Activated B cell treated with CpG ODN at 0.5 μM for 24 hours (primary cell): Measurements from ENCODE around the gene MKNK1. TPM values are rescaled to one million over a fixed set of nuclear protein-coding genes. Genes with fewer than 3 reads are reported as not detected.

Experiments used
- ATAC-seq: fragments of 200-7000 bp; cut with Tn5 transposase; one replicate; pipeline ENCODE4 v1.10.0; 2021; ENCODE audit warnings: low read depth, mild to moderate bottlenecking, moderate library complexity
- CTCF ChIA-PET: fragments of 350-600 bp; sonication (Branson Sonifier 250); formaldehyde crosslinking; loops from one replicate; lab custom pipeline; 2021; ENCODE audit warnings: antibody characterized with exemption; lab: Charles Lee
- POLR2A ChIA-PET: fragments of 350-600 bp; sonication (Branson Sonifier 250); formaldehyde crosslinking; loops from one replicate; lab custom pipeline; 2021; ENCODE audit warnings: antibody characterized with exemption; lab: Charles Lee
- DNase-seq: peaks from one replicate; pipeline ENCODE4 v3.0.0; 2022
- H3K27ac Mint-ChIP-seq: one replicate; pipeline ENCODE4 v1.8.0; 2020; ENCODE audit warnings: mixed read lengths
- H3K27me3 Mint-ChIP-seq: one replicate; pipeline ENCODE4 v1.8.0; 2021; ENCODE audit warnings: mixed read lengths
- H3K36me3 Mint-ChIP-seq: one replicate; pipeline ENCODE4 v1.8.0; 2021; ENCODE audit warnings: low read depth, mixed read lengths
- H3K4me1 Mint-ChIP-seq: one replicate; pipeline ENCODE4 v1.8.0; 2021; ENCODE audit warnings: mixed read lengths
- H3K4me3 Mint-ChIP-seq: one replicate; pipeline ENCODE4 v1.8.0; 2020; ENCODE audit warnings: mild to moderate bottlenecking, mixed read lengths
- H3K9me3 Mint-ChIP-seq: one replicate; pipeline ENCODE4 v1.8.0; 2020; ENCODE audit warnings: mixed read lengths
- intact Hi-C: fragments of 100-400 bp; cut with micrococcal nuclease; formaldehyde crosslinking; loops from one replicate; pipeline ENCODE4 v1.15.1; 2024
- total RNA-seq: library from RNA; stranded (reverse); gene quantifications from 2 replicates; pipeline ENCODE4 v1.2.3, GENCODE V29; 2022
- TF ChIP-seq, protein P1 (sequence below): fragments of 200-600 bp; IDR thresholded peaks from one replicate; pipeline ENCODE4 v1.8.0; 2022; ENCODE audit warnings: antibody characterized with exemption, mild to moderate bottlenecking

The MKNK1 gene
- total RNA-seq, 1 donor from 2014 or later, result 45.0 TPM

DNA sequence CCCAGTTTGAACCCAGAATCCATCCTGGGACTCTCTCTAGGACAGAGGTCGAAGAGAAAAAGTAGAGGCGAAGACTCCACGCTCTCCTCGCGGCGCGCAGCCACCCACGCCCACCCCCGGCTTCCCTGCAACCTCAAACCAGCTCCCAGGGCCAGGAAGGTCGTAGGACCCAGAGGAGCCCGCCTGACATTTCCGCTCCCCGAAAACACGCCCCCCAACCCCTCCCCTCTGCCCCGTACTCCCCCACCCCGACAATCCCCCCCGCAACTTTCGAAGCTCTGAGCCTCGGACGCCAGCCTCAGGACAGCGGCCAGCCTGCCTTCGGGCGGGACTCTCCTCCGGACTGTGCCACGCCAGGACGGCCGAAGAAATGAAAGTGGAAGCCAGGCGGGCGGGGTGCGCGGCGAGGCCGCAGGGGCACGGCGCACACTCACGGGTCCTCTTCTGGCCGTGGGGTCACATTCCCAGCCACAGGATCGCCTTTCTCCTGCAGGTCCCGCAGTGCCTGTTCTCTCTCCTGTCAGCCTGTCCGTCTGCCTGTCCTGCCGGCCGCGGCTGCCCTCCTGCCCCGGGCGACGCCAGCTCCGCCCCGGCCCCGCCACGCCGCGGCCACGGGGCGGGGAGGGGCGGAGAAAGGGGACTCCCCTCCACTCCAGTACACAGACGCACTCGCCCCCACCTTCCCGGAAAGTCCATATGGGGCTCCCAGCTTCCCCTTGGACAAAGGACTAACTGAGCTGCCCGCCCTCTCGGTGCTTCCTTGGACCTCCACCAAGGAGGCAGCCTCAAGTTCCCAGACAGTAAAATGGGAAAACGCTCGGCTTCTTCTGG is 12.4 kb upstream of the MKNK1 start, which contains the start of gene MOB3C:
Gene MOB3C (minus strand): TSS at position 535 of the 831 bp plus-strand sequence. CDS start 3,490 bp downstream, outside the sequence.
- H3K27ac Mint-ChIP-seq, result peak within 1 kb of the TSS; percentile 87
- no peaks in the 10 kb centered on the region for H3K9me3 Mint-ChIP-seq
- no peaks in the 10 kb centered on the region for H3K27me3 Mint-ChIP-seq
- peak; percentile 62 for DNase-seq
- H3K4me1 Mint-ChIP-seq, result peaks cover 64% of the 10 kb centered on the region
- ATAC-seq, result peak; percentile 89
- H3K4me3 Mint-ChIP-seq, result peak within 1 kb of the TSS; percentile 92
- TF ChIP-seq, protein P1, sequence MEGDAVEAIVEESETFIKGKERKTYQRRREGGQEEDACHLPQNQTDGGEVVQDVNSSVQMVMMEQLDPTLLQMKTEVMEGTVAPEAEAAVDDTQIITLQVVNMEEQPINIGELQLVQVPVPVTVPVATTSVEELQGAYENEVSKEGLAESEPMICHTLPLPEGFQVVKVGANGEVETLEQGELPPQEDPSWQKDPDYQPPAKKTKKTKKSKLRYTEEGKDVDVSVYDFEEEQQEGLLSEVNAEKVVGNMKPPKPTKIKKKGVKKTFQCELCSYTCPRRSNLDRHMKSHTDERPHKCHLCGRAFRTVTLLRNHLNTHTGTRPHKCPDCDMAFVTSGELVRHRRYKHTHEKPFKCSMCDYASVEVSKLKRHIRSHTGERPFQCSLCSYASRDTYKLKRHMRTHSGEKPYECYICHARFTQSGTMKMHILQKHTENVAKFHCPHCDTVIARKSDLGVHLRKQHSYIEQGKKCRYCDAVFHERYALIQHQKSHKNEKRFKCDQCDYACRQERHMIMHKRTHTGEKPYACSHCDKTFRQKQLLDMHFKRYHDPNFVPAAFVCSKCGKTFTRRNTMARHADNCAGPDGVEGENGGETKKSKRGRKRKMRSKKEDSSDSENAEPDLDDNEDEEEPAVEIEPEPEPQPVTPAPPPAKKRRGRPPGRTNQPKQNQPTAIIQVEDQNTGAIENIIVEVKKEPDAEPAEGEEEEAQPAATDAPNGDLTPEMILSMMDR, result no peak
- ChIA-PET CTCF (interaction anchor here (1.1 kb wide), 1 partner anchor 12 kb away, joined by 3 read pairs; the partner anchor contains the start of gene MKNK1), POLR2A (interaction anchor here (0.6 to 7.5 kb wide), 3 partner anchors 12 to 413 kb away, joined by 3 to 108 read pairs (median 5); partner anchors contain the start of genes EFCAB14, LURAP1 and MKNK1)
- intact Hi-C loops, result loop anchor here (1.0 to 10.0 kb wide), 4 partner anchors 12 to 312 kb away; partner anchors contain the start of genes ATPAF1, EFCAB14, LRRC41 and MKNK1
- H3K36me3 Mint-ChIP-seq, result peaks cover 6% of the 10 kb centered on the region

DNA sequence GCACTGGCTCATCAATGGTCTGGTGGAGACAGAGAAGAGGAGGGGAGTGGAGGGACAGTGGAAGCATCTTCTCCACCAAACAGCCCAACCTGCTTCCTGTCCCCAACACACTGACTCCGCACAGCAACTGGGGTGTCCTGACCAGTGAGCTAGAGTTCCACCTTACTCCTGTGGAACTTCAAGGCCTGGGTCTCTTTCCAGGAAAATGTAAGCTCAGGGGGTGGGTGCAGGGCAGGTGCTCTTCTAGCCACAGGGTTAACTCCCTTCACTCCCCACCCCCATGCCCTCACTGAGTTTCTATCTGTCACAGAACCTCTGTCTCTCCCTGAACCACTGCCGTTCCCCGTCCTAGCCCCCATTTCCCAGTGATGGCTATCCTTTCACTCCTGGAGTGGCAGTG is 11.7 kb upstream of the MKNK1 start:
- Mint-ChIP-seq H3K4me3 (peak overlapping the region; percentile 92), H3K9me3 (no peaks in the 10 kb centered on the region), H3K27ac (peak overlapping the region; percentile 78), H3K36me3 (peaks cover 11% of the 10 kb centered on the region), H3K4me1 (peaks cover 67% of the 10 kb centered on the region), H3K27me3 (no peaks in the 10 kb centered on the region)
- TF ChIP-seq, protein P1, result no peak
- ChIA-PET POLR2A (interaction anchor here (1.4 to 7.5 kb wide), 2 partner anchors 11 to 103 kb away, joined by 5 to 108 read pairs; partner anchors contain the start of genes EFCAB14 and MKNK1), CTCF (interaction anchor here (1.1 kb wide), 1 partner anchor 11 kb away, joined by 3 read pairs; the partner anchor contains the start of gene MKNK1)
- no peak for ATAC-seq
- no peak for DNase-seq
- intact Hi-C loops, result loop anchor here (1.0 to 10.0 kb wide), 3 partner anchors 11 to 311 kb away; partner anchors contain the start of genes ATPAF1, LRRC41, MKNK1 and UQCRH

DNA sequence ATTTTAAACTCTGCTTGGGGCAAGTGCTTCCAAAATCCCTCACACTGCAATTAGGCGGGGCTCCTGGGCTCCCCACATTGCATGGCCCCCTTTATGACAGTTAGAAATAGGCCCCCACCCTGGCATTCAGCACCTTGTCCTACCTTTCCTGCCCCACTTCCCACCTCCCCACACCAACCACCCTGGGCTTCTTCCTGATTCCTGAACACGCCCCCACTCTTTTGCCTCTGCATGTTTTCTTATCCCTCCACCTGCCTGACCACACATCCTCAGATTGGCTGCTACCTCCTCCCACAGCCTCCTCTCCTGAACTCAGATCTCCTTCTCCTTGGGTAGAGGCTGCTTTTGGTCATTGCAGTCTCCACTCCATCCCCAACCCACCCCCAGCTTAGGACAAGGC is 11.0 kb upstream of the MKNK1 start:
- H3K4me3 Mint-ChIP-seq, result peak overlapping the region; percentile 92
- TF ChIP-seq, protein P1, result no peak
- intact Hi-C loops, result loop anchor here (5.0 to 10.0 kb wide), 2 partner anchors 52 to 310 kb away; partner anchors contain the start of genes ATPAF1, LRRC41 and UQCRH
- ChIA-PET POLR2A (interaction anchor here (7.5 kb wide), 1 partner anchor 10 kb away, joined by 108 read pairs; the partner anchor contains the start of gene MKNK1), CTCF (no interaction called here)
- no peaks in the 10 kb centered on the region for H3K27me3 Mint-ChIP-seq
- DNase-seq (no peak), ATAC-seq (no peak)
- peaks cover 16% of the 10 kb centered on the region for H3K36me3 Mint-ChIP-seq
- peaks cover 67% of the 10 kb centered on the region for H3K4me1 Mint-ChIP-seq
- peak overlapping the region; percentile 20 for H3K27ac Mint-ChIP-seq
- no peaks in the 10 kb centered on the region for H3K9me3 Mint-ChIP-seq

DNA sequence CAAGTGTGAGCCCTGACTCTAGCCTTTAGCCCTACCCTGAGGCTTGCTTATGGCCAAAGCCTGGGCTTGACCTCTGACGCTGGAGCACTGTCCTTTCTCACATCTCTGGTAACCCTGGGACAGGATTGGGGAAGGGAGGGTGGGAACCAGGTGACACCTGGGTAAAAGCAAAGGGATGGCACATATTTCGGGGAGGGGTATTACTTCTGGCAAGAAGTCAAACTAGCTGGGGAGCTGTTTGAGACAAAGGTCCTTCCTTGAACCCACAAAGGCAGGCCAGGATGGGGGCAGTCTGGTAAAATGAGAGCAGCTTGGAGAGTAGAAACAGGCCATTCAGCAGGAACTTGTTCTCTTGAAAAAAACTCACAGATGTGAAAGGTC is 10.5 kb upstream of the MKNK1 start:
- POLR2A ChIA-PET, result interaction anchor here (7.5 kb wide), 1 partner anchor 10 kb away, joined by 108 read pairs; the partner anchor contains the start of gene MKNK1
- ATAC-seq, result no peak
- Mint-ChIP-seq H3K36me3 (peaks cover 21% of the 10 kb centered on the region), H3K27me3 (no peaks in the 10 kb centered on the region), H3K4me3 (no peak overlapping the region), H3K9me3 (no peaks in the 10 kb centered on the region), H3K4me1 (peaks cover 67% of the 10 kb centered on the region), H3K27ac (no peak overlapping the region)
- intact Hi-C loops, result loop anchor here (10.0 kb wide), 1 partner anchor 310 kb away; the partner anchor contains the start of genes LRRC41 and UQCRH
- DNase-seq, result no peak
- CTCF ChIA-PET, result no interaction called here
- TF ChIP-seq, protein P1, result no peak
